ENCODE data around the gene PPP1R37.
A peak's percentile ranks its signal among the peaks of the same experiment; 100 is the strongest.

Gene PPP1R37

GRCh38 chr19:45170146-45171106 lies 77.4 kb downstream of the PPP1R37 start:
- DNase-seq (ENCODE audit: low read depth) = no peak

GRCh38 chr19:45171211-45171623 lies 78.2 kb downstream of the PPP1R37 start:
- no peak for DNase-seq (ENCODE audit: low read depth)

- DNase-seq (ENCODE audit: low read depth) = no peak
Observed at GRCh38 chr19:45172173-45172572, 79.2 kb downstream of the PPP1R37 start.

GRCh38 chr19:45172611-45173208 lies 79.7 kb downstream of the PPP1R37 start:
- no peak for DNase-seq (ENCODE audit: low read depth)

GRCh38 chr19:45173816-45174215 lies 80.8 kb downstream of the PPP1R37 start:
- peak; percentile 64 for DNase-seq (ENCODE audit: low read depth)

GRCh38 chr19:45175515-45176345 lies 82.8 kb downstream of the PPP1R37 start:
- DNase-seq (ENCODE audit: low read depth) = no peak

- DNase-seq (ENCODE audit: low read depth) = peak; percentile 88
Observed at GRCh38 chr19:45177817-45178261, 84.9 kb downstream of the PPP1R37 start, which contains the start of gene TRAPPC6A. Gene TRAPPC6A, minus strand, starts transcription at chr19:45178237. Its CDS starts 19 bp downstream, at chr19:45178218.

GRCh38 chr19:45178262-45179071 lies 85.5 kb downstream of the PPP1R37 start, which contains the start of gene BLOC1S3:
Gene BLOC1S3, plus strand, starts transcription at chr19:45178784. Its CDS starts 513 bp downstream, at chr19:45179297.
- DNase-seq (ENCODE audit: low read depth) = peak; percentile 99

- DNase-seq (ENCODE audit: low read depth) = peak; percentile 52
Observed at GRCh38 chr19:45179072-45179891, 86.3 kb downstream of the PPP1R37 start.

- no peak for DNase-seq (ENCODE audit: low read depth)
Observed at GRCh38 chr19:45179892-45180370, 87.0 kb downstream of the PPP1R37 start.

GRCh38 chr19:45180936-45181335 lies 88.0 kb downstream of the PPP1R37 start:
- DNase-seq (ENCODE audit: low read depth) = no peak

- no peak for DNase-seq (ENCODE audit: low read depth)
Observed at GRCh38 chr19:45182758-45183157, 89.8 kb downstream of the PPP1R37 start.

- no peak for DNase-seq (ENCODE audit: low read depth)
Observed at GRCh38 chr19:45184115-45184514, 91.1 kb downstream of the PPP1R37 start.

- no peak for DNase-seq (ENCODE audit: low read depth)
Observed at GRCh38 chr19:45186509-45187334, 93.7 kb downstream of the PPP1R37 start.

- peak; percentile 42 for DNase-seq (ENCODE audit: low read depth)
Observed at GRCh38 chr19:45187421-45188100, 94.6 kb downstream of the PPP1R37 start.

GRCh38 chr19:45189971-45190370 lies 97.0 kb downstream of the PPP1R37 start:
- no peak for DNase-seq (ENCODE audit: low read depth)

- no peak for DNase-seq (ENCODE audit: low read depth)
Observed at GRCh38 chr19:45191375-45191774, 98.4 kb downstream of the PPP1R37 start.

- DNase-seq (ENCODE audit: low read depth) = peak; percentile 87
Observed at GRCh38 chr19:45195764-45196163, 102.8 kb downstream of the PPP1R37 start.
